Hepatocyte (in vitro differentiated cells): ENCODE results near the gene SMC6. TPM values are rescaled to one million over a fixed set of nuclear protein-coding genes. Genes with fewer than 3 reads are reported as not detected.

Experiments
- DNase-seq: peaks from one replicate; pipeline ENCODE4 v3.0.0-alpha.2; 2016; ENCODE audit warnings: low spot score
- H2AFZ ChIP-seq: fragments of 200-600 bp; sonication (generic); 2 replicates; pipeline ENCODE4 v1.6.0; 2016; ENCODE audit warnings: antibody characterized with exemption, mild to moderate bottlenecking
- H3K27ac ChIP-seq: fragments of 200-600 bp; sonication (generic); 2 replicates; pipeline ENCODE4 v1.5.1; 2016; ENCODE audit warnings: mild to moderate bottlenecking
- H3K27me3 ChIP-seq: fragments of 200-600 bp; sonication (generic); 2 replicates; pipeline ENCODE4 v1.6.1; 2016
- H3K36me3 ChIP-seq: fragments of 200-600 bp; sonication (generic); replicated peaks from 2 replicates; pipeline ENCODE4 v1.5.1; 2016; ENCODE audit warnings: low read depth; ENCODE audit not compliant: insufficient read depth
- H3K4me1 ChIP-seq: fragments of 200-600 bp; sonication (generic); 2 replicates; pipeline ENCODE4 v1.5.1; 2016; ENCODE audit warnings: mild to moderate bottlenecking, moderate library complexity; ENCODE audit not compliant: insufficient read depth
- H3K4me2 ChIP-seq: fragments of 200-600 bp; sonication (generic); 2 replicates; pipeline ENCODE4 v1.6.0; 2016
- H3K4me3 ChIP-seq: fragments of 200-600 bp; sonication (generic); 2 replicates; pipeline ENCODE4 v1.5.1; 2016; ENCODE audit warnings: mild to moderate bottlenecking
- H3K79me2 ChIP-seq: fragments of 200-600 bp; sonication (generic); 2 replicates; pipeline ENCODE4 v1.6.0; 2017; ENCODE audit warnings: mild to moderate bottlenecking
- H3K9me2 ChIP-seq: fragments of 200-600 bp; sonication (generic); replicated peaks from 2 replicates; pipeline ENCODE4 v1.6.0; 2017; ENCODE audit warnings: mild to moderate bottlenecking; ENCODE audit not compliant: insufficient read depth
- H3K9me3 ChIP-seq: fragments of 200-600 bp; sonication (generic); 2 replicates; pipeline ENCODE4 v1.5.1; 2016; ENCODE audit warnings: low read depth, mild to moderate bottlenecking
- H4K20me1 ChIP-seq: fragments of 200-600 bp; sonication (generic); 2 replicates; pipeline ENCODE4 v1.6.0; 2016; ENCODE audit warnings: mild to moderate bottlenecking; ENCODE audit not compliant: insufficient read depth, poor library complexity, severe bottlenecking
- EZH2 ChIP-seq: fragments of 200-600 bp; sonication (generic); IDR thresholded peaks from 2 replicates; pipeline ENCODE4 v1.6.1; 2016; ENCODE audit warnings: antibody characterized with exemption, mild to moderate bottlenecking, borderline replicate concordance
- EZH2phosphoT487 ChIP-seq: fragments of 200-600 bp; sonication (generic); IDR thresholded peaks from one replicate; pipeline ENCODE4 v1.6.1; 2018; ENCODE audit warnings: antibody characterized with exemption, mild to moderate bottlenecking, low read depth, moderate library complexity; ENCODE audit not compliant: unreplicated experiment, severe bottlenecking
- WGBS: methylation state at CpG from one replicate; pipeline ENCODE4 v1.1.6; 2016; ENCODE audit warnings: low lambda C conversion rate; ENCODE audit errors: missing lambda C conversion rate; 5-methylcytosine and 5-hydroxymethylcytosine counted together
- polyA plus RNA-seq: library from polyadenylated mRNA; unstranded; fragments of >200 nt; fragmentation: Nextera tagmentation; extraction: Ambion mirVana; gene quantifications from 2 replicates; pipeline ENCODE4 v1.2.1, GENCODE V29; 2016
- total RNA-seq: library from RNA; depleted of rRNA; stranded (reverse); fragments of >200 nt; gene quantifications from 2 replicates; pipeline ENCODE4 v1.2.3, GENCODE V29; 2014
- TF ChIP-seq, protein P1 (sequence below): fragments of 200-600 bp; sonication (generic); IDR thresholded peaks from 2 replicates; pipeline ENCODE4 v1.5.1; 2016; ENCODE audit warnings: antibody characterized with exemption, mild to moderate bottlenecking; ENCODE audit not compliant: poor library complexity

The SMC6 gene
- total and polyA plus RNA-seq, 2 experiments from 2014 or later, result 8.9 to 13.4 TPM

DNA sequence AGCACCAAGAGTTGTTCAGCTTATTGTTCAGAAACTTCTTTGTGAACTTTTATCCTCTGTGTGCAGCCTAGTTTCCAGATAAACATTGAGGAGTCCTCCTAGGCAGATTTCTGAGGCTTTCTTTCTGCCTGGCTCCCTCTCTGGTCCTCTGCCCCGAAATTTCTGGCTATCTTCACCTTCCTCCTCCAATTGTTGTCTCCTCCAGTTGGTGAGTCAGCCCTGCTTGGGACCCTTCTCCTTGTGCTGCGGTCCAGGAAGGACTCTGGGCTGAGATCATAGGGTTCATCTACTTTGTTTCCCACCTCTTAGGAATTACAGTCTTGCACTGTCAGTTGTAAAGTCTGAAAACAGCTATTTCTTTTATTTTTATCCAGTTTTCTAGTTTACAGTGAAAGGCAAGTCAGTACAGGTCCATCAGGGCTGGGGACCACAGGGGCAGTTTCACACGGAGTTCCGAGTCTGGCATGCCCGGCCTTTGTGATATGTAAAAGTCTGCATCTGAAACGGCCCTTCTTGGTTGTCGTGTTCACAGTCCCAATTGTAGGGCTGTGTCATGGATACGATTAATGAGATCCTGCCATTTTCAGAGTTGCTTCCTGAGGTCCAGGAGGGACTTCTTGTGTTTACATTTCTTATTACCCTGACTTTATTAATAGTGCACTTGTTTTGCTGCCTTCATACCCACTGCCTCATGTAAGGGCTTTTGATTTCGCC, 100.8 kb downstream of the SMC6 start:
- Histone ChIP-seq H2AFZ (no peak overlapping the region), H3K4me2 (no peak overlapping the region), H3K9me3 (no peaks in the 10 kb centered on the region), H3K36me3 (no peaks in the 10 kb centered on the region), H4K20me1 (no peaks in the 10 kb centered on the region), H3K27ac (no peak overlapping the region), H3K79me2 (no peaks in the 10 kb centered on the region), H3K4me3 (no peak overlapping the region), H3K9me2 (no peaks in the 10 kb centered on the region), H3K27me3 (no peaks in the 10 kb centered on the region), H3K4me1 (no peaks in the 10 kb centered on the region)
- TF ChIP-seq, protein P1, sequence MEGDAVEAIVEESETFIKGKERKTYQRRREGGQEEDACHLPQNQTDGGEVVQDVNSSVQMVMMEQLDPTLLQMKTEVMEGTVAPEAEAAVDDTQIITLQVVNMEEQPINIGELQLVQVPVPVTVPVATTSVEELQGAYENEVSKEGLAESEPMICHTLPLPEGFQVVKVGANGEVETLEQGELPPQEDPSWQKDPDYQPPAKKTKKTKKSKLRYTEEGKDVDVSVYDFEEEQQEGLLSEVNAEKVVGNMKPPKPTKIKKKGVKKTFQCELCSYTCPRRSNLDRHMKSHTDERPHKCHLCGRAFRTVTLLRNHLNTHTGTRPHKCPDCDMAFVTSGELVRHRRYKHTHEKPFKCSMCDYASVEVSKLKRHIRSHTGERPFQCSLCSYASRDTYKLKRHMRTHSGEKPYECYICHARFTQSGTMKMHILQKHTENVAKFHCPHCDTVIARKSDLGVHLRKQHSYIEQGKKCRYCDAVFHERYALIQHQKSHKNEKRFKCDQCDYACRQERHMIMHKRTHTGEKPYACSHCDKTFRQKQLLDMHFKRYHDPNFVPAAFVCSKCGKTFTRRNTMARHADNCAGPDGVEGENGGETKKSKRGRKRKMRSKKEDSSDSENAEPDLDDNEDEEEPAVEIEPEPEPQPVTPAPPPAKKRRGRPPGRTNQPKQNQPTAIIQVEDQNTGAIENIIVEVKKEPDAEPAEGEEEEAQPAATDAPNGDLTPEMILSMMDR, result no peak
- no peak for DNase-seq
- 90% methylated on average over 9 of the region's 9 CpGs for WGBS

DNA sequence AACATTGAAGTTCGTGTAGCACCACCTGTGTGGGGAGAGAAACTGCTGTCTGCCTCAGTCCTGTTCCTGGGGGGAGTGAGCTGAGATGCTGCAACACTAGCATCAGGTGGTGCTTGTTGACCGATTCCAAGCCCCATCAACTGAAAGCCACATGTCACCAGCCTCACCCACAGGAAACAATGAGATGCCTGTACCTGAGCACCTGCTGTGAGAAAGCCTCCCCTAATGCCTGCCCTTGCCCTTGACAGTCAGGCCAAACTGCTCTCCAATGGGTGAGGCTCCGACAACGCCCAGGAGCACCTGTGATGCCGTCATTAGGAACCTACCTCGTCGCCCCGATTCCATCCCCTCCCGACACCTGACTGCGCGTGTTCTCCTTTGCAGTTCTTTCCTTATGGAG, 104.6 kb downstream of the SMC6 start:
- Histone ChIP-seq H3K9me3 (no peaks in the 10 kb centered on the region), H2AFZ (no peak overlapping the region), H4K20me1 (no peaks in the 10 kb centered on the region), H3K4me1 (peaks cover 18% of the 10 kb centered on the region), H3K36me3 (no peaks in the 10 kb centered on the region), H3K27me3 (no peaks in the 10 kb centered on the region), H3K4me3 (no peak overlapping the region), H3K9me2 (no peaks in the 10 kb centered on the region), H3K27ac (no peak overlapping the region), H3K4me2 (no peak overlapping the region), H3K79me2 (no peaks in the 10 kb centered on the region)
- 99% methylated on average over 11 of the region's 11 CpGs for WGBS
- no peak for DNase-seq
- TF ChIP-seq EZH2 (no peak), EZH2phosphoT487 (no peak)
- TF ChIP-seq, protein P1, result no peak

DNA sequence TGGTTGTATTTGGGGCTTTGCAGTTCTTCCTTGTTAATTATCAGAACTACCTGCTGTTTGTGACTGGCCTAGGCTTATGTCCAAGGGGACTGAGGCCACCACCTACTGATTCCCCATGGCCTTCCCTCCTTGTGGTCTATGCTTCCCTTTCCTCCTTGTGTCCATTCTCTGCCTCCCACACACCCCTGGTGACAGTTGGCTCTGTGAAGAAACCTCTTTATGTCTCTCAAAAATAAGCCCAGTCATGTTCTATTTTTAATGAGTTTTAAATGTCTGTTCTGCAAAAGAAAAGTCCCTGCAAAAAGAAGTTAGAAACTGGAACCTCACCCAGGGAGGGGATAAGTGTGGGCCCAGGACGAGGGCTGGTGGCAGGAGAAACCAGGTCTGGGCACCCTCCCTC, 105.0 kb downstream of the SMC6 start:
- no peak overlapping the region for H3K4me2 ChIP-seq
- WGBS, result 86% methylated on average over 1 of the region's 1 CpG
- H4K20me1 ChIP-seq, result no peaks in the 10 kb centered on the region
- H3K4me1 ChIP-seq, result peaks cover 18% of the 10 kb centered on the region
- no peaks in the 10 kb centered on the region for H3K9me2 ChIP-seq
- TF ChIP-seq, protein P1, result no peak
- TF ChIP-seq EZH2 (no peak), EZH2phosphoT487 (no peak)
- H3K27me3 ChIP-seq, result no peaks in the 10 kb centered on the region
- H3K4me3 ChIP-seq, result no peak overlapping the region
- no peaks in the 10 kb centered on the region for H3K9me3 ChIP-seq
- H3K27ac ChIP-seq, result no peak overlapping the region
- no peak overlapping the region for H2AFZ ChIP-seq
- DNase-seq, result no peak
- H3K36me3 ChIP-seq, result no peaks in the 10 kb centered on the region
- H3K79me2 ChIP-seq, result no peaks in the 10 kb centered on the region
